ENCODE data around the gene YBX3.

- TF ChIP-seq CTCF (IDR thresholded peaks at IDR 0.05) = no peak
- no peak for TF ChIP-seq POLR2A (IDR thresholded peaks at IDR 0.05)
Observed at GRCh38 chr12:10697156-10697555, 26.0 kb downstream of the YBX3 start.
